ENCODE data around the gene LEF1. TPM values are rescaled to one million over a fixed set of nuclear protein-coding genes. Genes with fewer than 3 reads are reported as not detected.

The LEF1 gene
- total and polyA plus RNA-seq, 2 experiments from 2014 or later, result 0.50 to 0.73 TPM

DNA sequence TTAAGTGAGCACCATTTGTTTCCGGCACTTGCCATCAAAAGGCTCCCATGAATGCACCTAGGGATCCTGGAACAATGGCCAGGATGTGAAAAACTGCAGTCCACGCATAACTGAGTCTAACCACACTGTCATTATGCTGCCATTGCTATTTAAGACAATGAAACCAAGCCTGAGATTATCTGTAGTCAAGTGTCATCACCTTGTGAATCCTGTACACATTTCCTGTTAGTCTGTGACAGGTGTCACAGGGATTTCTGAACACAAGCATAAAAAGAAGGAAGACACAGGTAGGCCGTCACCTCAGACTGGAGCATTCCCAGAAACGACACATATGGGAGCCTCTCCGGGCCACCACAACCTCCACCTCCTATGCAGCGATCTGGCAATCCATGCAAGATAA is 112.3 kb downstream of the LEF1 start:
- no peak overlapping the region for H3K4me2 ChIP-seq
- ATAC-seq (no peak), DNase-seq (ENCODE audit: low spot score) (no peak)
- no peaks in the 10 kb centered on the region for H3K27me3 ChIP-seq (ENCODE audit: insufficient read depth)
- H3K9me2 ChIP-seq (ENCODE audit: insufficient read depth), result 0 out of 2 replicates have a peak, but pooled peaks cover 3% of the 10 kb centered on the region
- no peak overlapping the region for H3K4me3 Mint-ChIP-seq
- no peak for TF ChIP-seq ZNF114 (CRISPR knock-in tag; IDR thresholded peaks at IDR 0.05)
- no peak for TF ChIP-seq EZH2 (IDR thresholded peaks at IDR 0.05; ENCODE audit: low read depth, unreplicated experiment)
- TF ChIP-seq CREB1 (CRISPR knock-in tag; IDR thresholded peaks at IDR 0.05; ENCODE audit: low read depth), result no peak
- TF ChIP-seq, protein P1, sequence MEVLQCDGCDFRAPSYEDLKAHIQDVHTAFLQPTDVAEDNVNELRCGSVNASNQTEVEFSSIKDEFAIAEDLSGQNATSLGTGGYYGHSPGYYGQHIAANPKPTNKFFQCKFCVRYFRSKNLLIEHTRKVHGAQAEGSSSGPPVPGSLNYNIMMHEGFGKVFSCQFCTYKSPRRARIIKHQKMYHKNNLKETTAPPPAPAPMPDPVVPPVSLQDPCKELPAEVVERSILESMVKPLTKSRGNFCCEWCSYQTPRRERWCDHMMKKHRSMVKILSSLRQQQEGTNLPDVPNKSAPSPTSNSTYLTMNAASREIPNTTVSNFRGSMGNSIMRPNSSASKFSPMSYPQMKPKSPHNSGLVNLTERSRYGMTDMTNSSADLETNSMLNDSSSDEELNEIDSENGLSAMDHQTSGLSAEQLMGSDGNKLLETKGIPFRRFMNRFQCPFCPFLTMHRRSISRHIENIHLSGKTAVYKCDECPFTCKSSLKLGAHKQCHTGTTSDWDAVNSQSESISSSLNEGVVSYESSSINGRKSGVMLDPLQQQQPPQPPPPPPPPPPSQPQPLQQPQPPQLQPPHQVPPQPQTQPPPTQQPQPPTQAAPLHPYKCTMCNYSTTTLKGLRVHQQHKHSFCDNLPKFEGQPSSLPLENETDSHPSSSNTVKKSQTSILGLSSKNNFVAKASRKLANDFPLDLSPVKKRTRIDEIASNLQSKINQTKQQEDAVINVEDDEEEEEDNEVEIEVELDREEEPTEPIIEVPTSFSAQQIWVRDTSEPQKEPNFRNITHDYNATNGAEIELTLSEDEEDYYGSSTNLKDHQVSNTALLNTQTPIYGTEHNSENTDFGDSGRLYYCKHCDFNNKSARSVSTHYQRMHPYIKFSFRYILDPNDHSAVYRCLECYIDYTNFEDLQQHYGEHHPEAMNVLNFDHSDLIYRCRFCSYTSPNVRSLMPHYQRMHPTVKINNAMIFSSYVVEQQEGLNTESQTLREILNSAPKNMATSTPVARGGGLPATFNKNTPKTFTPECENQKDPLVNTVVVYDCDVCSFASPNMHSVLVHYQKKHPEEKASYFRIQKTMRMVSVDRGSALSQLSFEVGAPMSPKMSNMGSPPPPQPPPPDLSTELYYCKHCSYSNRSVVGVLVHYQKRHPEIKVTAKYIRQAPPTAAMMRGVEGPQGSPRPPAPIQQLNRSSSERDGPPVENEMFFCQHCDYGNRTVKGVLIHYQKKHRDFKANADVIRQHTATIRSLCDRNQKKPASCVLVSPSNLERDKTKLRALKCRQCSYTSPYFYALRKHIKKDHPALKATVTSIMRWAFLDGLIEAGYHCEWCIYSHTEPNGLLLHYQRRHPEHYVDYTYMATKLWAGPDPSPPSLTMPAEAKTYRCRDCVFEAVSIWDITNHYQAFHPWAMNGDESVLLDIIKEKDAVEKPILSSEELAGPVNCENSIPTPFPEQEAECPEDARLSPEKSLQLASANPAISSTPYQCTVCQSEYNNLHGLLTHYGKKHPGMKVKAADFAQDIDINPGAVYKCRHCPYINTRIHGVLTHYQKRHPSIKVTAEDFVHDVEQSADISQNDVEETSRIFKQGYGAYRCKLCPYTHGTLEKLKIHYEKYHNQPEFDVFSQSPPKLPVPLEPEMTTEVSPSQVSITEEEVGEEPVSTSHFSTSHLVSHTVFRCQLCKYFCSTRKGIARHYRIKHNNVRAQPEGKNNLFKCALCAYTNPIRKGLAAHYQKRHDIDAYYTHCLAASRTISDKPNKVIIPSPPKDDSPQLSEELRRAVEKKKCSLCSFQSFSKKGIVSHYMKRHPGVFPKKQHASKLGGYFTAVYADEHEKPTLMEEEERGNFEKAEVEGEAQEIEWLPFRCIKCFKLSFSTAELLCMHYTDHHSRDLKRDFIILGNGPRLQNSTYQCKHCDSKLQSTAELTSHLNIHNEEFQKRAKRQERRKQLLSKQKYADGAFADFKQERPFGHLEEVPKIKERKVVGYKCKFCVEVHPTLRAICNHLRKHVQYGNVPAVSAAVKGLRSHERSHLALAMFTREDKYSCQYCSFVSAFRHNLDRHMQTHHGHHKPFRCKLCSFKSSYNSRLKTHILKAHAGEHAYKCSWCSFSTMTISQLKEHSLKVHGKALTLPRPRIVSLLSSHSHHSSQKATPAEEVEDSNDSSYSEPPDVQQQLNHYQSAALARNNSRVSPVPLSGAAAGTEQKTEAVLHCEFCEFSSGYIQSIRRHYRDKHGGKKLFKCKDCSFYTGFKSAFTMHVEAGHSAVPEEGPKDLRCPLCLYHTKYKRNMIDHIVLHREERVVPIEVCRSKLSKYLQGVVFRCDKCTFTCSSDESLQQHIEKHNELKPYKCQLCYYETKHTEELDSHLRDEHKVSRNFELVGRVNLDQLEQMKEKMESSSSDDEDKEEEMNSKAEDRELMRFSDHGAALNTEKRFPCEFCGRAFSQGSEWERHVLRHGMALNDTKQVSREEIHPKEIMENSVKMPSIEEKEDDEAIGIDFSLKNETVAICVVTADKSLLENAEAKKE (CRISPR knock-in tag; IDR thresholded peaks at IDR 0.05), result no peak
- no peaks in the 10 kb centered on the region for H3K4me1 ChIP-seq (ENCODE audit: insufficient read depth)
- no peak overlapping the region for H3K27ac ChIP-seq (ENCODE audit: low read depth)
- H2AFZ ChIP-seq, result no peak overlapping the region
- H3K36me3 ChIP-seq (ENCODE audit: insufficient read depth), result no peaks in the 10 kb centered on the region
- no peaks in the 10 kb centered on the region for H3K36me3 Mint-ChIP-seq (ENCODE audit: low read depth)
- peaks cover 9% of the 10 kb centered on the region; the same call in 2 of the 3 replicates for H3K4me1 Mint-ChIP-seq
- no peaks in the 10 kb centered on the region for H3K9me3 Mint-ChIP-seq
- H3K4me3 ChIP-seq, result no peak overlapping the region
- H4K20me1 ChIP-seq (replicated peaks; ENCODE audit: insufficient read depth), result no peaks in the 10 kb centered on the region
- H3K27ac Mint-ChIP-seq, result no peak overlapping the region
- H3K79me2 ChIP-seq (replicated peaks; ENCODE audit: insufficient read depth), result no peaks in the 10 kb centered on the region
- H3K27me3 Mint-ChIP-seq (ENCODE audit: insufficient read depth, low read depth, poor library complexity), result peaks cover 2% of the 10 kb centered on the region
- H3F3A ChIP-seq (replicated peaks; ENCODE audit: low read depth), result no peaks in the 10 kb centered on the region

DNA sequence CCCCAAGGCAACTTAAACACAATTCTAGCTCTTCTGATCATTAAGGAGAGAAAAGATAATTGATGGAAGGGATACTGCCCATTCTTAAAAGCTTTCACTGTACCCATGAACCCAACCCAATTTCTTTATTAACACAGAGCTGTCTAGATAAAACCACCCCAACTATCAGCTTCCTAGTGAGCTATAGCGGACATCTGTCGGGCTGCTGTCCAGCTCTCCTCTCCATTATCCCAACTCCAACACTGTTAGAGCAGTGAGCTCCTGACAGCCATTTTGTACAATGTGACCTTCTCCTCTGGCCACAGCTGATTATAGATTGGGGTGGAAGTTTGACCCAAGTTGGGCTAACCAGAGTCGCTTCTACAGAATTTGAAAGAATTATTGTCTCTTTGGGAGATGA is 112.9 kb downstream of the LEF1 start:
- peaks cover 9% of the 10 kb centered on the region for H3K4me1 Mint-ChIP-seq
- Histone ChIP-seq H4K20me1 (replicated peaks; ENCODE audit: insufficient read depth) (no peaks in the 10 kb centered on the region), H3K4me3 (no peak overlapping the region), H3K79me2 (replicated peaks; ENCODE audit: insufficient read depth) (no peaks in the 10 kb centered on the region), H3K9me2 (ENCODE audit: insufficient read depth) (0 out of 2 replicates have a peak, but pooled peaks cover 3% of the 10 kb centered on the region), H3K36me3 (ENCODE audit: insufficient read depth) (no peaks in the 10 kb centered on the region), H3K27ac (ENCODE audit: low read depth) (no peak overlapping the region), H3K4me2 (no peak overlapping the region), H3F3A (replicated peaks; ENCODE audit: low read depth) (no peaks in the 10 kb centered on the region), H3K27me3 (ENCODE audit: insufficient read depth) (no peaks in the 10 kb centered on the region), H3K4me1 (ENCODE audit: insufficient read depth) (peaks cover 3% of the 10 kb centered on the region; the same call in 1 of the 2 replicates), H2AFZ (no peak overlapping the region)
- no peaks in the 10 kb centered on the region for H3K36me3 Mint-ChIP-seq (ENCODE audit: low read depth)
- no peak for ATAC-seq
- no peak overlapping the region for H3K27ac Mint-ChIP-seq
- TF ChIP-seq, protein P1 (CRISPR knock-in tag; IDR thresholded peaks at IDR 0.05), result no peak
- no peak for TF ChIP-seq POLR2AphosphoS5 (IDR thresholded peaks at IDR 0.05; ENCODE audit: low read depth)
- H3K27me3 Mint-ChIP-seq (ENCODE audit: insufficient read depth, low read depth, poor library complexity), result peaks cover 2% of the 10 kb centered on the region
- no peak overlapping the region for H3K4me3 Mint-ChIP-seq
- DNase-seq (ENCODE audit: low spot score), result no peak
- no peaks in the 10 kb centered on the region for H3K9me3 Mint-ChIP-seq

Data from GM23338 (cell line).